ENCODE data around the gene TBC1D25.

DNA sequence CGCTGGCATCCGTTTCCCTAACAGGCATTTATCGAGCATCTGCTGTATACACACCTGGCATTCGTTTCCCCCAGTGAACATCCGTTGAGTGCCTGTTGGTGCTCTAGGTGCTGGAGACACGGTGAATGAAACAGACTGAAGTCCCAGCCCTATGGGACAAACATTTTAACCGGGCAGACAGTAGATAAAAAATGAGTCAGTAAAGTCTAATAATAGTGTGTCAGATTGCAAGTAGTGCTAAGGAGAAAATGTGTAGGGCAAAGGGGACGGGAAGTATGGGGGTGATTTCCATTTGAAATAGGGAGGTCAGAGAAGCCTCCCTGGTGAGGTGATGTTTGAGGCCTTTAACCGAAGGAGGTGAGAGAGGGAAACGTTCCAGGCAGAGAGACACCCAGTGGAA is 23.2 kb upstream of the TBC1D25 start:
- TF ChIP-seq TARDBP (IDR thresholded peaks at IDR 0.05) (no peak), ARNT (IDR thresholded peaks at IDR 0.05) (no peak), NFRKB (IDR thresholded peaks at IDR 0.05) (no peak), ELF4 (IDR thresholded peaks at IDR 0.05) (no peak), SP1 (IDR thresholded peaks at IDR 0.05) (no peak), SUZ12 (IDR thresholded peaks at IDR 0.05) (no peak), CTBP1 (IDR thresholded peaks at IDR 0.05; ENCODE audit: borderline replicate concordance) (no peak), HDGF (IDR thresholded peaks at IDR 0.05; ENCODE audit: borderline replicate concordance) (no peak), BHLHE40 (IDR thresholded peaks at IDR 0.05; ENCODE audit: borderline replicate concordance) (no peak), ZNF384 (IDR thresholded peaks at IDR 0.05) (no peak), FOXK2 (IDR thresholded peaks at IDR 0.05) (no peak), L3MBTL2 (conservative IDR thresholded peaks at IDR 0.05) (no peak), FOXM1 (IDR thresholded peaks at IDR 0.05; ENCODE audit: borderline replicate concordance) (no peak), FOXA1 (IDR thresholded peaks at IDR 0.05) (no peak)
